ENCODE results near the gene ATXN1L. TPM values are rescaled to one million over a fixed set of nuclear protein-coding genes. Genes with fewer than 3 reads are reported as not detected.
A peak's percentile ranks its signal among the peaks of the same experiment; 100 is the strongest.

ATXN1L gene
- total RNA-seq, 2 donors from 2014 or later = 14.5 to 16.2 TPM

GRCh38 chr16:71880176-71880575, 34.4 kb downstream of the ATXN1L start:
- no peaks in the 10 kb centered on the region for H3K9me3 ChIP-seq
- TF ChIP-seq POLR2A (IDR thresholded peaks at IDR 0.05) (no peak), CTCF (IDR thresholded peaks at IDR 0.05) (no peak)
- no peaks in the 10 kb centered on the region for H3K27me3 ChIP-seq
- H3K27ac ChIP-seq = no peak overlapping the region
- DNase-seq (no peak), ATAC-seq (no peak)
- H3K4me1 ChIP-seq = peaks cover 9% of the 10 kb centered on the region
- intact Hi-C loops (cut with DNase I) = no loop called here
- 77 to 79% methylated on average over 4 of the region's 4 CpGs for WGBS, 2 donors
- H3K4me3 ChIP-seq = no peak overlapping the region
- peaks cover 0 to 3% of the 10 kb centered on the region in 2 donors for H3K36me3 ChIP-seq (replicated peaks in 1 of 2; ENCODE audit: insufficient read depth in 1 of 2, low read depth in 2 of 2)

- intact Hi-C loops (cut with DNase I) = no loop called here
- no peaks in the 10 kb centered on the region for H3K27me3 ChIP-seq
- peaks cover 9% of the 10 kb centered on the region for H3K4me1 ChIP-seq
- peak overlapping the region in 1 of 2 donors; percentile 95 for H3K4me3 ChIP-seq
- H3K27ac ChIP-seq = peak overlapping the region; percentile 63 to 91 (median 90)
- WGBS, 2 donors = 1 to 2% methylated on average over 9 of the region's 9 CpGs
- no peaks in the 10 kb centered on the region for H3K9me3 ChIP-seq
- peak; percentile 59 to 97 (median 85) for TF ChIP-seq CTCF (IDR thresholded peaks at IDR 0.05)
- no peak for TF ChIP-seq POLR2A (IDR thresholded peaks at IDR 0.05)
- ATAC-seq = peak; percentile 59
- no peaks in the 10 kb centered on the region for H3K36me3 ChIP-seq (replicated peaks in 1 of 2; ENCODE audit: insufficient read depth in 1 of 2, low read depth in 2 of 2)
- peak; percentile 70 to 77 (median 74) for DNase-seq
These were observed 36.9 kb downstream of the ATXN1L start for GRCh38 chr16:71882505-71883167.

GRCh38 chr16:71883168-71883848, 37.5 kb downstream of the ATXN1L start:
- peaks cover 9% of the 10 kb centered on the region for H3K4me1 ChIP-seq
- no peaks in the 10 kb centered on the region for H3K27me3 ChIP-seq
- intact Hi-C loops (cut with DNase I) = no loop called here
- whole genome bisulfite sequencing, 2 donors = 0% methylated on average over 10 to 42 of the region's 46 CpGs
- H3K27ac ChIP-seq = peak overlapping the region; percentile 63 to 91 (median 90)
- peak overlapping the region; percentile 75 to 95 for H3K4me3 ChIP-seq
- TF ChIP-seq POLR2A (IDR thresholded peaks at IDR 0.05) (no peak), CTCF (IDR thresholded peaks at IDR 0.05) (peak in 1 of 7 experiments; percentile 31)
- no peaks in the 10 kb centered on the region for H3K9me3 ChIP-seq
- peak; percentile 24 to 47 (median 30) for DNase-seq
- H3K36me3 ChIP-seq (replicated peaks in 1 of 2; ENCODE audit: insufficient read depth in 1 of 2, low read depth in 2 of 2) = no peaks in the 10 kb centered on the region
- ATAC-seq = peak; percentile 35

- ATAC-seq (peak; percentile 86), DNase-seq (peak; percentile 76 to 87 (median 78))
- H3K4me1 ChIP-seq = peaks cover 9% of the 10 kb centered on the region
- peak within 1 kb of the TSS; percentile 63 to 91 (median 90) for H3K27ac ChIP-seq
- H3K36me3 ChIP-seq (replicated peaks in 1 of 2; ENCODE audit: insufficient read depth in 1 of 2, low read depth in 2 of 2) = no peaks in the 10 kb centered on the region
- peak within 1 kb of the TSS; percentile 75 to 95 for H3K4me3 ChIP-seq
- WGBS, 2 donors = 0 to 1% methylated on average over 13 to 54 of the region's 85 CpGs
- no peaks in the 10 kb centered on the region for H3K9me3 ChIP-seq
- no peaks in the 10 kb centered on the region for H3K27me3 ChIP-seq
- TF ChIP-seq CTCF (IDR thresholded peaks at IDR 0.05) = peak in 5 of 7 experiments; percentile 26 to 38 (median 29)
- peak; percentile 23 to 42 (median 37) for TF ChIP-seq POLR2A (IDR thresholded peaks at IDR 0.05)
- intact Hi-C loops (cut with DNase I) = no loop called here
These were observed 38.3 kb downstream of the ATXN1L start, which contains the start of gene ZNF821 for GRCh38 chr16:71883849-71884638. Gene ZNF821 (minus strand): TSS chr16:71884182. CDS start chr16:71879946, 4,236 bp downstream.
